ENCODE data around the gene RLN3. TPM values are rescaled to one million over a fixed set of nuclear protein-coding genes. Genes with fewer than 3 reads are reported as not detected.

Gene RLN3
- total and polyA plus RNA-seq, 10 of the 15 experiments (the other 5 are each of a cell fraction or from before 2014, with no cell fraction given): not detected

- TF ChIP-seq BHLHE40 (IDR thresholded peaks at IDR 0.05; ENCODE audit: borderline replicate concordance in 1 of 2, low read depth in 2 of 2, low read length in 1 of 2): peak in 1 of 2 experiments; percentile 27; a peak in 2 of 4 replicates
- no peak for TF ChIP-seq ZNF207 (IDR thresholded peaks at IDR 0.05; ENCODE audit: borderline replicate concordance)
- no peak for TF ChIP-seq EZH2 (IDR thresholded peaks at IDR 0.05; ENCODE audit: borderline replicate concordance, control insufficient read depth, low read depth, low read length)
- no peak for TF ChIP-seq RB1 (IDR thresholded peaks at IDR 0.05; ENCODE audit: borderline replicate concordance)
- TF ChIP-seq POLR2A (IDR thresholded peaks at IDR 0.05; ENCODE audit: low read depth, low read length): peak; percentile 80
- peak; percentile 37 for TF ChIP-seq HDAC6 (IDR thresholded peaks at IDR 0.05; ENCODE audit: unreplicated experiment)
- no peak for TF ChIP-seq SPI1 (IDR thresholded peaks at IDR 0.05; ENCODE audit: borderline replicate concordance, insufficient read depth, low read depth, low read length)
- TF ChIP-seq SREBF2 (IDR thresholded peaks at IDR 0.05; ENCODE audit: low read length): no peak
- TF ChIP-seq SMAD1 (IDR thresholded peaks at IDR 0.05; ENCODE audit: low read depth, partially characterized antibody): no peak
- TF ChIP-seq CREB1 (IDR thresholded peaks at IDR 0.05; ENCODE audit: low read depth): peak; percentile 33; the same call in 1 of the 2 replicates
- no peak for TF ChIP-seq ZNF592 (IDR thresholded peaks at IDR 0.05)
- TF ChIP-seq GATAD2B (conservative IDR thresholded peaks at IDR 0.05; ENCODE audit: low read depth): peak; percentile 79; the same call in 1 of the 2 replicates
- TF ChIP-seq ATF7 (IDR thresholded peaks at IDR 0.05; ENCODE audit: low read depth): peak; percentile 46
- TF ChIP-seq KAT2A (conservative IDR thresholded peaks at IDR 0.05; ENCODE audit: control insufficient read depth, low read depth, low read length): no peak
- no peak for TF ChIP-seq CEBPB (IDR thresholded peaks at IDR 0.05; ENCODE audit: borderline replicate concordance in 1 of 2, low read depth in 2 of 2, low read length in 2 of 2)
- no peak for TF ChIP-seq BCLAF1 (IDR thresholded peaks at IDR 0.05)
- TF ChIP-seq ZBED1 (IDR thresholded peaks at IDR 0.05; ENCODE audit: borderline replicate concordance): no peak
- no peak for TF ChIP-seq TARDBP (IDR thresholded peaks at IDR 0.05; ENCODE audit: borderline replicate concordance)
- TF ChIP-seq ZBTB4 (CRISPR knock-in tag; IDR thresholded peaks at IDR 0.05): peak; percentile 9; the same call in 1 of the 2 replicates
- no peak for TF ChIP-seq ZNF24 (IDR thresholded peaks at IDR 0.05)
- peak; percentile 76 for TF ChIP-seq RUNX3 (IDR thresholded peaks at IDR 0.05; ENCODE audit: low read length)
Measured at GRCh38 chr19:14031719-14032480, 4.0 kb downstream of the RLN3 start, which contains the start of gene IL27RA (continued).
